GM23338 (cell line): ENCODE results near the gene CNIH3. TPM values are rescaled to one million over a fixed set of nuclear protein-coding genes. Genes with fewer than 3 reads are reported as not detected.

Source experiments
- ATAC-seq: fragments of 200-7000 bp; cut with Tn5 transposase; 3 replicates; pipeline ENCODE4 v1.9.1; 2020
- DNase-seq: peaks from one replicate; pipeline ENCODE4 v3.0.0-alpha.2; 2015; ENCODE audit warnings: low spot score
- H2AFZ ChIP-seq: fragments of 200-600 bp; sonication (generic); 2 replicates; pipeline ENCODE4 v1.8.0; 2016; ENCODE audit warnings: antibody characterized with exemption, mild to moderate bottlenecking, moderate library complexity
- H3F3A ChIP-seq: fragments of 200-600 bp; sonication (generic); replicated peaks from 2 replicates; pipeline ENCODE4 v1.8.0; 2017; ENCODE audit warnings: antibody characterized with exemption, mixed run types, low read depth
- H3K27ac ChIP-seq: fragments of 200-600 bp; sonication (generic); 2 replicates; pipeline ENCODE4 v1.6.1; 2016; ENCODE audit warnings: low read depth
- H3K27me3 ChIP-seq: fragments of 200-600 bp; sonication (generic); 2 replicates; pipeline ENCODE4 v1.8.0; 2016; ENCODE audit warnings: mild to moderate bottlenecking, mixed run types, moderate library complexity; ENCODE audit not compliant: insufficient read depth
- H3K36me3 ChIP-seq: fragments of 200-600 bp; sonication (generic); 2 replicates; pipeline ENCODE4 v1.8.0; 2016; ENCODE audit warnings: mild to moderate bottlenecking; ENCODE audit not compliant: insufficient read depth
- H3K4me1 ChIP-seq: fragments of 200-600 bp; sonication (generic); 2 replicates; pipeline ENCODE4 v1.8.0; 2016; ENCODE audit warnings: mild to moderate bottlenecking, moderate library complexity; ENCODE audit not compliant: insufficient read depth
- H3K4me2 ChIP-seq: fragments of 200-600 bp; sonication (generic); 2 replicates; pipeline ENCODE4 v1.7.1; 2017; ENCODE audit warnings: mixed run types
- H3K4me3 ChIP-seq: fragments of 200-600 bp; sonication (generic); 2 replicates; pipeline ENCODE4 v1.6.1; 2016; ENCODE audit warnings: mixed run types
- H3K79me2 ChIP-seq: fragments of 200-600 bp; sonication (generic); replicated peaks from 2 replicates; pipeline ENCODE4 v1.8.0; 2017; ENCODE audit warnings: mild to moderate bottlenecking; ENCODE audit not compliant: insufficient read depth
- H3K9me2 ChIP-seq: fragments of 200-600 bp; sonication (generic); 2 replicates; pipeline ENCODE4 v1.8.0; 2017; ENCODE audit not compliant: insufficient read depth
- H4K20me1 ChIP-seq: fragments of 200-600 bp; sonication (generic); replicated peaks from 2 replicates; pipeline ENCODE4 v1.8.0; 2017; ENCODE audit warnings: mild to moderate bottlenecking; ENCODE audit not compliant: insufficient read depth
- H3K27ac Mint-ChIP-seq: 2 replicates; pipeline ENCODE4 v1.8.0; 2020; ENCODE audit warnings: inconsistent platforms, mild to moderate bottlenecking, moderate library complexity, mixed read lengths
- H3K27me3 Mint-ChIP-seq: 3 replicates; pipeline ENCODE4 v1.8.0; 2022; ENCODE audit warnings: low read depth, mild to moderate bottlenecking, moderate library complexity, mixed read lengths, inconsistent platforms; ENCODE audit not compliant: insufficient read depth, poor library complexity
- H3K36me3 Mint-ChIP-seq: 3 replicates; pipeline ENCODE4 v1.8.0; 2021; ENCODE audit warnings: low read depth, mild to moderate bottlenecking, inconsistent platforms, moderate library complexity, mixed read lengths
- H3K4me1 Mint-ChIP-seq: 3 replicates; pipeline ENCODE4 v1.8.0; 2020; ENCODE audit warnings: mild to moderate bottlenecking, inconsistent platforms, mixed read lengths
- H3K4me3 Mint-ChIP-seq: 3 replicates; pipeline ENCODE4 v1.8.0; 2021; ENCODE audit warnings: moderate library complexity, mild to moderate bottlenecking, inconsistent platforms, mixed read lengths
- H3K9me3 Mint-ChIP-seq: 3 replicates; pipeline ENCODE4 v1.8.0; 2020; ENCODE audit warnings: moderate library complexity, mild to moderate bottlenecking, inconsistent platforms, mixed read lengths
- CREB1 ChIP-seq: fragments of 250-450 bp; sonication (Bioruptor Pico); IDR thresholded peaks from 2 replicates; pipeline ENCODE4 v1.5.0; 2020; ENCODE audit warnings: low read depth, mild to moderate bottlenecking, moderate library complexity
- CTCF ChIP-seq, 2 experiments: fragments of 200-600 bp in 1 of 2; sonication (generic) in 1 of 2; conservative IDR thresholded peaks; 2 replicates each; pipeline versions ENCODE4 v1.5.1 to v1.6.1; 2016 to 2017; ENCODE audit warnings: antibody characterized with exemption in 2 of 2, low read depth in 2 of 2, mild to moderate bottlenecking in 2 of 2, moderate library complexity in 1 of 2
- ETS1 ChIP-seq: IDR thresholded peaks from 2 replicates; pipeline ENCODE4 v1.6.1; 2016; ENCODE audit warnings: antibody characterized with exemption
- EZH2phosphoT487 ChIP-seq: fragments of 200-600 bp; sonication (generic); IDR thresholded peaks from one replicate; pipeline ENCODE4 v1.8.1; 2018; ENCODE audit warnings: antibody characterized with exemption; ENCODE audit not compliant: unreplicated experiment
- JUNB ChIP-seq: IDR thresholded peaks from one replicate; pipeline ENCODE4 v1.6.1; 2016; ENCODE audit warnings: antibody characterized with exemption; ENCODE audit not compliant: unreplicated experiment
- POLR2AphosphoS5 ChIP-seq: IDR thresholded peaks from 2 replicates; pipeline ENCODE4 v1.6.1; 2016; ENCODE audit warnings: antibody characterized with exemption, low read depth
- STAT1 ChIP-seq: IDR thresholded peaks from one replicate; pipeline ENCODE4 v1.6.1; 2016; ENCODE audit warnings: antibody characterized with exemption; ENCODE audit not compliant: unreplicated experiment
- ZNF114 ChIP-seq: fragments of 250-450 bp; sonication (Bioruptor Pico); IDR thresholded peaks from 2 replicates; pipeline ENCODE4 v1.5.0; 2020; ENCODE audit warnings: mild to moderate bottlenecking, moderate library complexity
- ZNF331 ChIP-seq: fragments of 250-450 bp; sonication (Bioruptor Pico); IDR thresholded peaks from 2 replicates; pipeline ENCODE4 v1.5.0; 2020; ENCODE audit warnings: low read depth, mild to moderate bottlenecking, moderate library complexity
- ZNF462 ChIP-seq: fragments of 250-450 bp; sonication (Bioruptor Pico); IDR thresholded peaks from 2 replicates; pipeline ENCODE4 v1.5.0; 2020; ENCODE audit warnings: mild to moderate bottlenecking, moderate library complexity
- polyA plus RNA-seq: library from polyadenylated mRNA; unstranded; fragments of >200 nt; fragmentation: Nextera tagmentation; extraction: Ambion mirVana; gene quantifications from 2 replicates; pipeline ENCODE4 v1.2.1, GENCODE V29; 2016
- total RNA-seq: library from RNA; depleted of rRNA; stranded (reverse); fragments of >200 nt; shearing (Covaris generic); gene quantifications from 2 replicates; pipeline ENCODE4 v1.2.3, GENCODE V29; 2014

CNIH3 gene
- total and polyA plus RNA-seq, 2 experiments from 2014 or later, result 3.6 to 5.1 TPM

GRCh38 chr1:224735159-224735558 is 119.0 kb downstream of the CNIH3 start:
- Mint-ChIP-seq H3K4me3 (no peak overlapping the region), H3K27ac (no peak overlapping the region), H3K9me3 (no peaks in the 10 kb centered on the region), H3K27me3 (peaks cover 16% of the 10 kb centered on the region), H3K4me1 (peaks cover 64% of the 10 kb centered on the region), H3K36me3 (no peaks in the 10 kb centered on the region; the same call in 2 of the 3 replicates)
- Histone ChIP-seq H3K4me1 (peaks cover 32% of the 10 kb centered on the region), H2AFZ (no peak overlapping the region), H3K4me2 (no peak overlapping the region), H3K27me3 (no peaks in the 10 kb centered on the region), H3K4me3 (no peak overlapping the region), H3K79me2 (no peaks in the 10 kb centered on the region), H3K27ac (no peak overlapping the region), H3K9me2 (no peaks in the 10 kb centered on the region), H3K36me3 (no peaks in the 10 kb centered on the region), H4K20me1 (no peaks in the 10 kb centered on the region), H3F3A (no peaks in the 10 kb centered on the region)
- ATAC-seq (no peak), DNase-seq (no peak)
- TF ChIP-seq EZH2phosphoT487 (no peak), CREB1 (CRISPR knock-in tag) (no peak), JUNB (no peak), ETS1 (no peak), ZNF462 (CRISPR knock-in tag) (no peak), CTCF (conservative IDR thresholded peaks at IDR 0.05; ENCODE audit: low read depth in 2 of 2) (no peak), ZNF114 (no peak), POLR2AphosphoS5 (no peak), ZNF331 (CRISPR knock-in tag) (no peak), STAT1 (no peak)
